A549 treated with RU486 at 1 μM for 4 hours (cell line): ENCODE results near the gene AP2S1. TPM values are rescaled to one million over a fixed set of nuclear protein-coding genes. Genes with fewer than 3 reads are reported as not detected.

Experiments used
- total RNA-seq: library from RNA; stranded (reverse); fragments of 200-300 nt; extraction: Qiagen RNA extraction; gene quantifications from 5 replicates; pipeline ENCODE4 v1.2.3, GENCODE V29; 2022; ENCODE audit warnings: low read depth

Gene AP2S1
- total RNA-seq = 231 to 323 TPM (median 313 TPM) in 5 replicates

GRCh38 chr19:46850228-46851203 lies at the start of gene AP2S1:
TSS of gene AP2S1 (minus strand) at chr19:46850846. CDS start at chr19:46850766, 80 bp downstream.

GRCh38 chr19:46860846-46861690 lies 10.4 kb upstream of the AP2S1 start, which contains the start of gene ARHGAP35:
TSS of gene ARHGAP35 (plus strand) at chr19:46860997. CDS start at chr19:46918676, 57,679 bp downstream.

GRCh38 chr19:46788262-46788967 lies 62.2 kb downstream of the AP2S1 start, which contains the start of gene SLC1A5:
TSS of gene SLC1A5 (minus strand) at chr19:46788594. CDS start at chr19:46787965, 629 bp downstream.

Other genes with a start within 250 kb of the AP2S1 start
- 201 to 250 TPM (median 241 TPM) in 5 replicates for gene CALM3, start 249.5 kb downstream of the AP2S1 start, total RNA-seq
- 0.22 TPM in 1 of 5 replicates, not detected in the others for gene PTGIR, start 225.8 kb downstream of the AP2S1 start, total RNA-seq
- not detected in 5 replicates for gene GNG8, start 214.6 kb downstream of the AP2S1 start, total RNA-seq
- gene DACT3, start 189.7 kb downstream of the AP2S1 start, total RNA-seq = 0.22 to 0.37 TPM (median 0.25 TPM) in 5 replicates
- gene PRKD2, start 133.7 kb downstream of the AP2S1 start, total RNA-seq = 22.5 to 37.0 TPM (median 30.5 TPM) in 5 replicates
- gene FKRP, start 104.8 kb downstream of the AP2S1 start, total RNA-seq = 16.4 to 23.8 TPM (median 20.9 TPM) in 5 replicates
- gene STRN4, start 104.4 kb downstream of the AP2S1 start, total RNA-seq = 67.5 to 92.1 TPM (median 84.7 TPM) in 5 replicates
- gene SLC1A5, start 62.3 kb downstream of the AP2S1 start, total RNA-seq = 228 to 282 TPM (median 257 TPM) in 5 replicates
- gene ARHGAP35, start 10.2 kb upstream of the AP2S1 start, total RNA-seq = 21.4 to 28.9 TPM (median 27.9 TPM) in 5 replicates
- gene NPAS1, start 169.0 kb upstream of the AP2S1 start, total RNA-seq = 4.0 to 7.4 TPM (median 6.4 TPM) in 5 replicates
- 35.2 to 88.9 TPM (median 86.6 TPM) in 5 replicates for gene TMEM160, start 197.8 kb upstream of the AP2S1 start, total RNA-seq